ENCODE data around the gene SLC2A2. TPM values are rescaled to one million over a fixed set of nuclear protein-coding genes. Genes with fewer than 3 reads are reported as not detected.

SLC2A2 gene
- total RNA-seq (1 to 10 TPM in 1 of 5 donors, not detected in 4; 2.9 TPM), polyA plus RNA-seq (not detected)
- long read RNA-seq, donor 1 = 0 reads
- long read RNA-seq, donor 2, partial matches to known transcripts = 0 of 3 reads
- long read RNA-seq, donor 2, other reads (novel, unspliced or antisense) = 0 of 3 reads
- long read RNA-seq, donor 3 = 0 reads
- long read RNA-seq, donor 4, partial matches to known transcripts = 0 of 1 reads
- long read RNA-seq, donor 4, other reads (novel, unspliced or antisense) = 0 of 1 reads
- long read RNA-seq, donor 5 = 0 reads
- long read RNA-seq, donor 6 = 0 reads
- long read RNA-seq, donor 7 = 0 reads
- long read RNA-seq, donor 8 = 0 reads
- long read RNA-seq, donor 9 = 0 reads
- long read RNA-seq, donor 10, partial matches to known transcripts = 0 of 1 reads
- long read RNA-seq, donor 10, other reads (novel, unspliced or antisense) = 0 of 1 reads

- intact Hi-C loops (cut with DNase I; ENCODE audit: low total_unique reads) = no loop called here
- 72 to 89% (median 80%) methylated on average over 4 of the region's 4 CpGs for WGBS, 5 donors
- no peaks in the 10 kb centered on the region for H3K9me3 ChIP-seq
- peaks cover 0 to 13% (median 5%) of the 10 kb centered on the region in 3 donors for H3K27me3 ChIP-seq
- H3K36me3 ChIP-seq = no peaks in the 10 kb centered on the region
- TF ChIP-seq EP300 (IDR thresholded peaks at IDR 0.05) = no peak
- no peak for TF ChIP-seq POLR2A (IDR thresholded peaks at IDR 0.05)
- H3K4me1 ChIP-seq = peaks cover 0 to 17% (median 6%) of the 10 kb centered on the region in 4 donors
- no peak within 1 kb of the TSS for H3K4me3 ChIP-seq
- DNase-seq = peak in 1 of 2 donors; percentile 56
- H3K27ac ChIP-seq = no peak within 1 kb of the TSS
Measured at GRCh38 chr3:171026597-171027293, at the start of gene SLC2A2. Gene SLC2A2, minus strand, starts transcription at chr3:171026720. Its CDS starts 50 bp downstream, at chr3:171026670.

- DNase-seq = no peak
- Histone ChIP-seq H3K27ac (no peak overlapping the region), H3K4me1 (no peaks in the 10 kb centered on the region), H3K36me3 (peaks cover 0 to 40% (median 28%) of the 10 kb centered on the region in 4 donors), H3K27me3 (no peaks in the 10 kb centered on the region), H3K9me3 (no peaks in the 10 kb centered on the region), H3K4me3 (no peak overlapping the region)
- intact Hi-C loops (cut with DNase I; ENCODE audit: low total_unique reads) = no loop called here
- TF ChIP-seq POLR2AphosphoS5 (IDR thresholded peaks at IDR 0.05) (no peak), CTCF (IDR thresholded peaks at IDR 0.05) (no peak), EP300 (IDR thresholded peaks at IDR 0.05) (no peak), POLR2A (IDR thresholded peaks at IDR 0.05) (no peak)
Measured at GRCh38 chr3:171072432-171072831, 45.9 kb upstream of the SLC2A2 start.

- DNase-seq = no peak
- intact Hi-C loops (cut with DNase I; ENCODE audit: low total_unique reads) = no loop called here
- Histone ChIP-seq H3K27ac (no peak overlapping the region), H3K4me3 (no peak overlapping the region), H3K36me3 (peaks cover 0 to 50% (median 37%) of the 10 kb centered on the region in 4 donors), H3K9me3 (no peaks in the 10 kb centered on the region), H3K4me1 (no peaks in the 10 kb centered on the region), H3K27me3 (no peaks in the 10 kb centered on the region)
- WGBS, 5 donors = 77 to 88% (median 79%) methylated on average over 3 of the region's 3 CpGs
- TF ChIP-seq POLR2AphosphoS5 (IDR thresholded peaks at IDR 0.05) (no peak), POLR2A (IDR thresholded peaks at IDR 0.05) (no peak), EP300 (IDR thresholded peaks at IDR 0.05) (no peak), CTCF (IDR thresholded peaks at IDR 0.05) (no peak)
Measured at GRCh38 chr3:171068658-171069057, 42.1 kb upstream of the SLC2A2 start.

- no peak overlapping the region for H3K4me3 ChIP-seq
- WGBS, 5 donors = 83 to 90% (median 86%) methylated on average over 6 of the region's 6 CpGs
Measured at GRCh38 chr3:171066206-171066605, 39.7 kb upstream of the SLC2A2 start.

More at GRCh38 chr3:171066206-171066605, 39.7 kb upstream of the SLC2A2 start:
- Histone ChIP-seq H3K4me1 (no peaks in the 10 kb centered on the region), H3K9me3 (no peaks in the 10 kb centered on the region), H3K36me3 (peaks cover 0 to 54% (median 42%) of the 10 kb centered on the region in 4 donors), H3K27me3 (no peaks in the 10 kb centered on the region), H3K27ac (no peak overlapping the region)
- intact Hi-C loops (cut with DNase I; ENCODE audit: low total_unique reads) = no loop called here
- TF ChIP-seq CTCF (IDR thresholded peaks at IDR 0.05) = no peak
- no peak for TF ChIP-seq POLR2A (IDR thresholded peaks at IDR 0.05)
- no peak for TF ChIP-seq POLR2AphosphoS5 (IDR thresholded peaks at IDR 0.05)
- no peak for TF ChIP-seq EP300 (IDR thresholded peaks at IDR 0.05)
- DNase-seq = no peak

All from stomach (tissue), 19 donors.